Measurements from ENCODE around the gene ARID3B.

DNA sequence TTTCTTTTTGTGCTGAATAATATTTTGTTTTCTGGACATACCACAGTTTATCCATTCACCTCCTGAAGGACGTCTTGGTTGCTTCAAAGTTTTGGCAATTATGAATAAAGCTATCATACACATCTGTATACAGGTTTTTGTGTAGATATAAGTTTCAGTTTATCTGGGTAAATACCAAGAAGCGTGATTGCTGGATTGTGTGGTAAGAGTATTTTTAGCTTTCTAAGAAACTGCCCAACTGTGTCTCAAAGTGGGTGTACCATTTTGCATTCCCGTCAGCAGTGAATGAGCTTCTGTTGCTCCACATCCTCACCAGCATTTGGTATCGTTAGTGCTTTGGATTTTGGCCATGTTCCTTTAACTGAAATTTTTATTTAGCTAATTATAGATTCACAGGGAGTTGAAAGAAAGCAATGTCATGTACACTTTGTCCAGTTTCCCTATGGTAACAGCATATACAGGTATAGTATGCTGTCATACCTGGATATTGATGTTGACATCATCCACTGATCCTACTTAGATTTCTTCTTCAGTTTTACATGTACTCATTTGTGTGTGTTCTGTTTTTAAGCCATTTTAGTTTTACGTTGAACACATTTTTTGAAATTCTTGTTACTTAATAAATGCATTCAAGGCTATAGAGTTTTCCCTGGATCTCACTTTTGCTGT is 11.9 kb downstream of the ARID3B start:
- TF ChIP-seq JUND (IDR thresholded peaks at IDR 0.05) (no peak), EZH2phosphoT487 (IDR thresholded peaks at IDR 0.05; ENCODE audit: borderline replicate concordance) (no peak)
- TF ChIP-seq, protein P1, sequence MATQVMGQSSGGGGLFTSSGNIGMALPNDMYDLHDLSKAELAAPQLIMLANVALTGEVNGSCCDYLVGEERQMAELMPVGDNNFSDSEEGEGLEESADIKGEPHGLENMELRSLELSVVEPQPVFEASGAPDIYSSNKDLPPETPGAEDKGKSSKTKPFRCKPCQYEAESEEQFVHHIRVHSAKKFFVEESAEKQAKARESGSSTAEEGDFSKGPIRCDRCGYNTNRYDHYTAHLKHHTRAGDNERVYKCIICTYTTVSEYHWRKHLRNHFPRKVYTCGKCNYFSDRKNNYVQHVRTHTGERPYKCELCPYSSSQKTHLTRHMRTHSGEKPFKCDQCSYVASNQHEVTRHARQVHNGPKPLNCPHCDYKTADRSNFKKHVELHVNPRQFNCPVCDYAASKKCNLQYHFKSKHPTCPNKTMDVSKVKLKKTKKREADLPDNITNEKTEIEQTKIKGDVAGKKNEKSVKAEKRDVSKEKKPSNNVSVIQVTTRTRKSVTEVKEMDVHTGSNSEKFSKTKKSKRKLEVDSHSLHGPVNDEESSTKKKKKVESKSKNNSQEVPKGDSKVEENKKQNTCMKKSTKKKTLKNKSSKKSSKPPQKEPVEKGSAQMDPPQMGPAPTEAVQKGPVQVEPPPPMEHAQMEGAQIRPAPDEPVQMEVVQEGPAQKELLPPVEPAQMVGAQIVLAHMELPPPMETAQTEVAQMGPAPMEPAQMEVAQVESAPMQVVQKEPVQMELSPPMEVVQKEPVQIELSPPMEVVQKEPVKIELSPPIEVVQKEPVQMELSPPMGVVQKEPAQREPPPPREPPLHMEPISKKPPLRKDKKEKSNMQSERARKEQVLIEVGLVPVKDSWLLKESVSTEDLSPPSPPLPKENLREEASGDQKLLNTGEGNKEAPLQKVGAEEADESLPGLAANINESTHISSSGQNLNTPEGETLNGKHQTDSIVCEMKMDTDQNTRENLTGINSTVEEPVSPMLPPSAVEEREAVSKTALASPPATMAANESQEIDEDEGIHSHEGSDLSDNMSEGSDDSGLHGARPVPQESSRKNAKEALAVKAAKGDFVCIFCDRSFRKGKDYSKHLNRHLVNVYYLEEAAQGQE (IDR thresholded peaks at IDR 0.05; ENCODE audit: low read depth), result no peak
